PC-3 (cell line): Measurements from ENCODE around the gene CLCA2.

Source experiments
- EZH2phosphoT487 ChIP-seq: fragments of 300-600 bp; sonication (generic); IDR thresholded peaks from 2 replicates; pipeline ENCODE4 v1.6.1; 2018; ENCODE audit warnings: mild to moderate bottlenecking, antibody characterized with exemption, low read length, borderline replicate concordance
- TF ChIP-seq, protein P1 (sequence below): fragments of 300-600 bp; sonication (generic); conservative IDR thresholded peaks from 2 replicates; pipeline ENCODE4 v1.5.1; 2017; ENCODE audit warnings: antibody characterized with exemption, low read depth, mild to moderate bottlenecking, low read length

DNA sequence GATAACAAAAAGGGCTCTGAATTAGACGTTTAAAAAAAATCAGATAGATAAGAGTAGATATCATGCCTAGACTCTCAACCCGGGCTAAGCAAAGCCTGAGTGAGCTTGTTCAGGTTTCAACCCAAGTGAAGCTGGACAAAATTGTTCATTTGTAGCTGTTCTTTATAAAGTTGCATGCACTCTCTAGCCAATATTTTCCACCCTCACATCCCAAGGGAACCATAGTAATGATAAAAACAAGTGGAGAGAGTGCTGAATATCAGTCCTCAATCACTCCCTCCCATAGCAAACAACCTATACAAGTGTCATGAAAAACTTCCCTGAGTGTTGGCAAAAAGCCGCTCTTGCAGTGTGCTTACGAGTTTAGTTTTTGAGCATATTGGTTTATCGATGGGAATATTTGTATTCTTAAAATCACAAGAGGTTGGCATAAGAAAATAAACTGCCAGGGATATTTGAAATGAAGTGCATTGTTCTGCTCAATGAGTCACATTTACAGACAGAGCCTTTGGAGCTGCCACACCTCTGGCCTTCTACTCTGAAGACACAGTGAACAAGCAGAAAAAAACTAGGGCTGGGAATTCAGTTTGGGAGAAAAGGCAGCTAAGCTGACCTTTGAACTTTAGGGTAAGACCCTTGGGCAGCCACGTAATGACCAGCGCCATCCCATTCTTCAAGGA is 2.2 kb upstream of the CLCA2 start:
- TF ChIP-seq, protein P1, sequence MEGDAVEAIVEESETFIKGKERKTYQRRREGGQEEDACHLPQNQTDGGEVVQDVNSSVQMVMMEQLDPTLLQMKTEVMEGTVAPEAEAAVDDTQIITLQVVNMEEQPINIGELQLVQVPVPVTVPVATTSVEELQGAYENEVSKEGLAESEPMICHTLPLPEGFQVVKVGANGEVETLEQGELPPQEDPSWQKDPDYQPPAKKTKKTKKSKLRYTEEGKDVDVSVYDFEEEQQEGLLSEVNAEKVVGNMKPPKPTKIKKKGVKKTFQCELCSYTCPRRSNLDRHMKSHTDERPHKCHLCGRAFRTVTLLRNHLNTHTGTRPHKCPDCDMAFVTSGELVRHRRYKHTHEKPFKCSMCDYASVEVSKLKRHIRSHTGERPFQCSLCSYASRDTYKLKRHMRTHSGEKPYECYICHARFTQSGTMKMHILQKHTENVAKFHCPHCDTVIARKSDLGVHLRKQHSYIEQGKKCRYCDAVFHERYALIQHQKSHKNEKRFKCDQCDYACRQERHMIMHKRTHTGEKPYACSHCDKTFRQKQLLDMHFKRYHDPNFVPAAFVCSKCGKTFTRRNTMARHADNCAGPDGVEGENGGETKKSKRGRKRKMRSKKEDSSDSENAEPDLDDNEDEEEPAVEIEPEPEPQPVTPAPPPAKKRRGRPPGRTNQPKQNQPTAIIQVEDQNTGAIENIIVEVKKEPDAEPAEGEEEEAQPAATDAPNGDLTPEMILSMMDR: no peak
- no peak for TF ChIP-seq EZH2phosphoT487
